IPS-20b (cell line): ENCODE results near the gene RIN3.

Experiments used
- H3K27ac ChIP-seq: one replicate; pipeline ENCODE4 v1.5.1; 2013; ENCODE audit warnings: low read length
- H3K27me3 ChIP-seq: 2 replicates; pipeline ENCODE4 v1.6.1; 2013; ENCODE audit warnings: mild to moderate bottlenecking, low read length, inconsistent platforms; ENCODE audit not compliant: insufficient read depth
- H3K36me3 ChIP-seq: 2 replicates; pipeline ENCODE4 v1.6.1; 2013; ENCODE audit warnings: low read depth, mild to moderate bottlenecking, inconsistent platforms, low read length, moderate library complexity; ENCODE audit not compliant: insufficient read depth
- H3K4me1 ChIP-seq: 2 replicates; pipeline ENCODE4 v1.6.1; 2013; ENCODE audit warnings: mild to moderate bottlenecking, control low read depth, inconsistent platforms, low read length, moderate library complexity; ENCODE audit not compliant: insufficient read depth
- H3K4me3 ChIP-seq: 2 replicates; pipeline ENCODE4 v1.5.1; 2013; ENCODE audit warnings: mild to moderate bottlenecking, low read length, inconsistent platforms
- H3K9ac ChIP-seq: 2 replicates; pipeline ENCODE4 v1.6.1; 2013; ENCODE audit warnings: low read depth, mild to moderate bottlenecking, inconsistent platforms, low read length, moderate library complexity
- H3K9me3 ChIP-seq: 2 replicates; pipeline ENCODE4 v1.6.1; 2013; ENCODE audit warnings: mild to moderate bottlenecking, low read depth, low read length, inconsistent platforms; ENCODE audit not compliant: insufficient read depth

The RIN3 gene

DNA sequence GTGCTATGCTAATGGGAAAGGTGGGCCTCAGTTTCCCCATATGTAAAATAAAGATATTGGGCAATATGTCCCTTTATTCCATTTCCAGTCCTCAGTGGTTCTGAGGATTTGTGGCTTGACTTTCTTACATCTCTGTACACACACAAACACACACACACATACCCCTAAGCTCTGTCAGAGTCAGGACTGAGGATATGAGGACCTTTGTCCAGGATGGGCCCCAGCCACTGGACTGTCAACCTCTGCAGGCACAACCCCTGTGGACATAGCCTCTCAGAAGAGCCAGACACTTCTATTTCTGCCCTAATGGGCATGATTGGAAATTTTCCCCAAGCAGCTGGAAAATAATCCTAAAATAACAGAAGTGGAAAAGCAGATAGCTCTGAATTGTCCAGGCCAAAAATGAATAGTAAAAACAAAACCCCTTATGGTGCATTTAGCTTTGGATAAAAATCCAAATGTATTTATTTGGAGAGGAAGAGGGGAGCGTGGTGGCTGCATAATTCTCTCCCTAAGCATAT, 50.2 kb downstream of the RIN3 start:
- no peaks in the 10 kb centered on the region for H3K4me1 ChIP-seq
- H3K9me3 ChIP-seq = peaks cover 5% of the 10 kb centered on the region
- no peaks in the 10 kb centered on the region for H3K36me3 ChIP-seq
- no peak overlapping the region for H3K27ac ChIP-seq
- no peak overlapping the region for H3K9ac ChIP-seq
- no peak overlapping the region for H3K4me3 ChIP-seq
- H3K27me3 ChIP-seq = no peaks in the 10 kb centered on the region

DNA sequence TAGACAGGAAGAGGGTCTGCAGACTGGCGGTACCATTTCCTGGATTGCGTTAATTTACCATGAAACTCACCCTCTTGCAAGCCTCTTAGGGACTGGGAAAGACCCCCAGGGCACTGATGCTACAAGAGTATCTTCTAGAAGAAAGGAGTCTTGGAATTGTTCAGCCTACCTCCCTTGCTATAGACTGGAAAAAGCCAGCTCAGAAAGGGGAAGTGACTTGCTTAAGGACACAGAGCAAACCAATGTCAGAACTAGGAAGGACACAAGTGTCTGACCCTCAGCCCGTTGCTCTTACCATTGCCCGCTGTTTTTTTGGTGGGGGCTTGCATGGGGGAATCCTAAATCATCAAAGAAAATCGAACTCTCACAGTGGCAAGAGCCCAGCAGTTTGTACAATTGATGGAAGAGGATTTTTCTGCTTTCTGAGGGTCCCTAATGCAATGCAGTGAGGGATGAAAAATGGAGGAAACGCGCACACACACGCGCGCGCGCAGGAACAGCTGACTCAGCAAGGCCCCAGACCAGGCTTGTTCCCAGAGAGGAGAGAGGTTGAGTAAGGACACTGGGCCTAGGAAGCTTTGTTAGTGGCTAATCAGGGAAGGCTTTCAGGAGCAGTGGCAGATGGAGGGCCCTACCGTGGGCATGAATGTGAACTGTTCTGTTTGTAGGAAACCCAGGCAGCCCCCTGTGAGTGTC, 50.9 kb downstream of the RIN3 start:
- H3K27ac ChIP-seq = no peak overlapping the region
- no peak overlapping the region for H3K4me3 ChIP-seq
- no peak overlapping the region for H3K9ac ChIP-seq
- H3K9me3 ChIP-seq = peaks cover 5% of the 10 kb centered on the region
- no peaks in the 10 kb centered on the region for H3K36me3 ChIP-seq
- H3K4me1 ChIP-seq = no peaks in the 10 kb centered on the region
- H3K27me3 ChIP-seq = no peaks in the 10 kb centered on the region

DNA sequence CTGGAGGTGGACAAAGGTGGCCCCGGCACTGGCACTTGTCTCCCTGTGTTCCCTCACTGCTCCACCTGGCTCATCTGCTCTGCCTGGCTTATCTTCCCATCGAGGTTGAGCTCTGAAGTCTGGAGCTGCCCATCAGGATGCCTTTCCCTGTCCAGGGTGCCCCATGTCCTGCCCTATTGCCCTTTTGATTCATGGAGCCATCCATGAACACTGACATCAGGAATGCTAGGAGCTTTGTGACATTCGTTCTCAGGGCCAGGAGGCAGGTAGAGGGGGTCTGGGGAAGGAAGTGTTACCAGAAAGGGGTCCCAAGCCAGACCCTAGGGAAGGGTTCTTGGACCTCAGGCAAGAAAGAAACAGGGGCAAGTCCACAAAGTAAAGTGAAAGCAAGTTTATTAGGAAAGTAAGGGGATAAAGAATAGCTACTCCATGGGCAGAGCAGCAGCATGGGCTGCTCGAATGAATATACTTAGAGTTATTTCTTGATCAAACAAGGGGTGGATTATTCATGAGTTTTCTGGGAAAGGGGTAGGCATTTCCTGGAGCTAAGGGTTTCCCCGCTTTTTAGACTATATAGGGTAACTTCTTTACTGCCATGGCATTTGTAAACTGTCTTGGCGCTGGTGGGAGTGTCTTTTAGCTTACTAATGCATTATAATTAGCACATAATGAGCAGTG, 51.6 kb downstream of the RIN3 start:
- H3K4me3 ChIP-seq = no peak overlapping the region
- no peak overlapping the region for H3K27ac ChIP-seq
- H3K36me3 ChIP-seq = no peaks in the 10 kb centered on the region
- H3K27me3 ChIP-seq = no peaks in the 10 kb centered on the region
- H3K9me3 ChIP-seq = peaks cover 5% of the 10 kb centered on the region
- no peaks in the 10 kb centered on the region for H3K4me1 ChIP-seq
- H3K9ac ChIP-seq = no peak overlapping the region

DNA sequence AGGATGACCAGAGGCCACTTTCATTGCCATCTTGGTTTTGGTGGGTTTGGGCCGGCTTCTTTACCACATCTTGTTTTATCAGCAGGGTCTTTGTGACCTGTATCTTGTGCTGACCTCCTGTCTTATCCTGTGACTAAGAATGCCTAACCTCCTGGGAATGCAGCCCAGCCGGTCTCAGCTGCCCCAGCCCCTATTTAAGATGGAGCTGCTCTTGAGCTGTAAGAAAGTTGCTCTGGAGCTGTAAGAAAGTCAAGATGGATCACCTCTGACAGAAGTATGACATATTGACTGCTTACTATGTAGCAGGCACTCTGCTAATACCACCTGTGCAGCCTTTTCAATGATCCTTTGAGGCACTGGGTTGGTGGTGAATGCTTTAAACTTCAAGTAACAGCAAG, 52.1 kb downstream of the RIN3 start:
- Histone ChIP-seq H3K36me3 (no peaks in the 10 kb centered on the region), H3K27me3 (no peaks in the 10 kb centered on the region), H3K4me3 (no peak overlapping the region), H3K4me1 (no peaks in the 10 kb centered on the region), H3K9ac (no peak overlapping the region), H3K27ac (no peak overlapping the region), H3K9me3 (peaks cover 5% of the 10 kb centered on the region)

DNA sequence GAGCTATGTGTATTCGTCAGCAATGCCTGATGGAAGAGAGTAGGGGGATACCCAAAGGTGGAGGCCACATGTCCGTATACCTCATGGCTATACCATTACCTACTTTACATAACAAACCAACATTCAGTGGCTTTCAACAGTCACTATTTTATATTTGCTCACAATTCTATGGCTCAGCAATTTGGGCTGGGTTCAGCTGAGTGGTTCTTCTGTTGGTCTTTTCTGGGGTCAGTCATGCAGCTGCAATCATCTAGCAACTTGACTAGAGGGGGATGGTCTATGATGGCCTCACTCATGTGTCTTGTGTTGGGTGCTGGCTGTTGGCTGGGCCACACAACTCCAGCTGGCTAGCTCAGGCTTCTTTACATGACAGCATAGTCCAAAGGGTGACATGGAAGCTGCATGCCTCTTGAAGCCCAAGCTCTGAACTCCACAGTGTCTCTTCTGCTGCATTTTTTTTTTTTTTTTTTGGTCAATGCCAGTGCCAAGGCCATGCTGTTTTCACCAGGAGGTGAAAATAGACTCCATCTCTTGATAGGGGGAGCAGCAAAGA, 53.7 kb downstream of the RIN3 start:
- no peak overlapping the region for H3K27ac ChIP-seq
- no peak overlapping the region for H3K9ac ChIP-seq
- H3K9me3 ChIP-seq = peaks cover 5% of the 10 kb centered on the region

DNA sequence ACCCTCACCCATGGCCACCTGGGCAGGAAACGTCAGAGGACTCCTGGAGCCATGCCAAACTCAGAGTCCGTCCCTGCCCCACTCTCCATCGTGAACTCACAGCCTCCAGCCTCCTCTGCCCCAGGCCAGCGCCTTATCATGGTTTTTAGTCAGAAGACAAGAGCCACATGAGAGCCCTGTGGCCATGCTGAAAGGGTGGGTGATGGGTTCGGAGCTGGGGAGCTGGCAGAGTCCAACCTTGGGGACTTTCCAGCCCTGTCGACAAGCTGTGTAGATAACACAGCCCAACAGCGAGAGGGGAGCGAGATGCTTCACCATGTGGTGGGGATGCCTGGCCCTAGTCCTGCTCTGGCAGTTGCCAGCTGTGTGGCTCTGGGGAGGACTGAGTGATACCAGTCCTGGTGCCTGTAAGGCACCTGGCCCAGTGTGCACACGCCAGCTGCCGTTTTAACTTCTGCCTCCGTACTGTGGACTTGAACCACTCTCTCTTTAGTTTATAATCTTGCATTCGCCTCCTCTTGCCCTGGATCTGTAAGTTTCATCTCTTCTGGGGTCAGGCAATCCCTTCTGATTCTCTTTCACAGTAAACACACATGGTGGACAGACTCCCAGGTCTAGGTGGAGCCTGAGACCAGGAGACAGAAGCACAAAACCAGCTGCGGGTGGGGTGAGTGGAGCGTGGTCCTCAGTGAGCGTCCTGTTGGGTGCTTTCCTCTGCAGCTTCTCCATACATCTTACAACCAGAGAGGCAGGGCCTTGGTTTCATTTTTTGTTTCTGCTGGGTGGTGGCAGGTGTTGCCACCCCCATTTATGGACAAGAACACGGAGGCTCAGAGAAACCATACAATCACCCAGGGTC, 55.3 kb downstream of the RIN3 start:
- Histone ChIP-seq H3K9ac (no peak overlapping the region), H3K9me3 (peaks cover 5% of the 10 kb centered on the region), H3K27ac (no peak overlapping the region), H3K36me3 (no peaks in the 10 kb centered on the region), H3K4me3 (no peak overlapping the region), H3K4me1 (peaks cover 4% of the 10 kb centered on the region), H3K27me3 (no peaks in the 10 kb centered on the region)

More for the DNA sequence above, 53.7 kb downstream of the RIN3 start:
- no peaks in the 10 kb centered on the region for H3K27me3 ChIP-seq
- H3K36me3 ChIP-seq = no peaks in the 10 kb centered on the region
- no peak overlapping the region for H3K4me3 ChIP-seq
- H3K4me1 ChIP-seq = no peaks in the 10 kb centered on the region

DNA sequence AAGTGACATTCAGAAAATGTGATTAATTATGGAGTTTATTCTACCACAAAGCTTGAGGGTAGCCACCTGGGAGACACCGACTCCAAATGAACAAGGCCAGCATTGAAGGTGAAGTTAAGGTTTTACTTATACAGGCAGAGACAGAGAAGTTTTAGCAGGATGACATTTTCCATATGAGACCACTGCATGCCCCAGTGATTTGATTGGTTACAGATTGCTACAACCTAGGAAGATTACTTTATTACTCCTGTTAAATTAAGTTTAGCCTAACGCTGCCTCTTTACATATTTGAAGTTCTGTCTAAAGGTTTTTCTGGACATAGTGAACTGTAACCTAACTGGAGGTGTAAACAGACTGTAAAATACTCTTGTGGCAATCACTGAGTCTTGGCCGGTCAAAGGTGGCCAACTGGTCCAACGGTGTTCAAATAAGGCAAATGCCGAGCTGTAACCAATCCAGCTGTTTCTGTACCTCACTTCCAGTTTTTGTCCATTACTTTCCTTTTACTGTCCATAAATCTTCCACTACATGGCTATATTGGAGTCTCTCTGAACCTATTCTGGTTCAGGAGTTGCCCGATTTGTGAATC, 57.2 kb downstream of the RIN3 start:
- Histone ChIP-seq H3K9ac (no peak overlapping the region), H3K4me3 (no peak overlapping the region)

DNA sequence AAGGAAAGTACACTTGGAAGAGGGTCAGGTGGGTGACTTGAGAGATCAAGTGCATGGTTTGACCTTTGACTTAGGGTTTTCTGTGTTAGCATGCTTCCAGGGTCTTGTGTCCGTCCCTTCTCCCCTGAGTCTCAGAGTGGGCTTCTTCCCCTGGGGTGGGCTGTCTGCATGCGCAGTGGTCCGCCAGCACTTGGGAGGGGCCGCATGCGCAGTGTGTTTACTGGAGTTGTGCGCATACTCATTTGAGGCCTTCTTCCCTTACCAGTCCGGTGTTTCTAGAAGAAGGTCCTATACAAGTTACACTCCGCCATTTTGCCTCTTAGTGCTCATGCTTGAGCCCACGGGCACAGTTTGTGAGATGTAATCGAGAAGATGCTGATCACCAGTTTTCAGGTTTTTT, 58.5 kb downstream of the RIN3 start:
- Histone ChIP-seq H3K9ac (no peak overlapping the region), H3K9me3 (peaks cover 5% of the 10 kb centered on the region), H3K4me1 (peaks cover 11% of the 10 kb centered on the region), H3K27ac (no peak overlapping the region), H3K27me3 (no peaks in the 10 kb centered on the region), H3K36me3 (no peaks in the 10 kb centered on the region), H3K4me3 (no peak overlapping the region)

More for the DNA sequence above, 57.2 kb downstream of the RIN3 start:
- peaks cover 11% of the 10 kb centered on the region for H3K4me1 ChIP-seq
- peaks cover 5% of the 10 kb centered on the region for H3K9me3 ChIP-seq
- no peak overlapping the region for H3K27ac ChIP-seq
- H3K36me3 ChIP-seq = no peaks in the 10 kb centered on the region
- H3K27me3 ChIP-seq = no peaks in the 10 kb centered on the region

DNA sequence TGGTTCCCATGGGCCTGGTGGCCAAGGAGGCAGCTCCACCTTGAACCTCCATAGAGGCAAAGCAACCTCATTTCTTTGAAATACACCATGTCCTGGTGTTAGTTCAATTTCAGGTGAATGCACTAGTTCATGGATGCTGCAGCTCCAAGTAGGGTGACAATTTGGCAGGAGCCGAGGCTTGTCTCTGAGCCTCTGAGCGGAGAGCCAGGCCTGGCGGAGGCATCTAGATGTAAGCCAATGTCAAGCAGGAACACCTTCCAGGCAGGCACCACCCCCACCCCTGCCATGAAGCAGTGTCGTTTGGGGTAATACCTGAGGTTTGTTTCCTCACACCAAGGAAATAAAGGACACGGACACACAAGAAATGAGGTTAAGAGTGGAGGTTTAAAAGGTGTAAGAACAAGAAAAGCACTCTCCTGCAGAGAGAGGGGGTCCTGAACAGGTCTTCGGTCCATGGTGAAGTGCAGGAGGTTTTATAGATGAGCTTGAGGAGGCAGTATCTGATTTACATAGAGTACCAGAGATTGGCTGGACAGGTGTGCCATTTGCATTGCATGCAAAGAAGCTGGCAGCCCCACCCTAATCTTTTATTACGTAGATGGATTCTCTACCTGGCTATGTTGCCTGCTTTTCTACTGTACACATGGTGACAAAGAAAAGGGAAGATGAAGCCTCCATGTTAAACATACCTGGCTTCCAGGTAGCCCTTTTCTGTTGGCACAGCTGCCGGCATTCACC, 60.3 kb downstream of the RIN3 start:
- H3K27ac ChIP-seq = no peak overlapping the region
- peak overlapping the region; percentile 15; the same call in 1 of the 2 replicates for H3K9ac ChIP-seq
- H3K9me3 ChIP-seq = no peaks in the 10 kb centered on the region
- peaks cover 11% of the 10 kb centered on the region for H3K4me1 ChIP-seq
- H3K27me3 ChIP-seq = no peaks in the 10 kb centered on the region
- H3K36me3 ChIP-seq = no peaks in the 10 kb centered on the region
- H3K4me3 ChIP-seq = no peak overlapping the region

DNA sequence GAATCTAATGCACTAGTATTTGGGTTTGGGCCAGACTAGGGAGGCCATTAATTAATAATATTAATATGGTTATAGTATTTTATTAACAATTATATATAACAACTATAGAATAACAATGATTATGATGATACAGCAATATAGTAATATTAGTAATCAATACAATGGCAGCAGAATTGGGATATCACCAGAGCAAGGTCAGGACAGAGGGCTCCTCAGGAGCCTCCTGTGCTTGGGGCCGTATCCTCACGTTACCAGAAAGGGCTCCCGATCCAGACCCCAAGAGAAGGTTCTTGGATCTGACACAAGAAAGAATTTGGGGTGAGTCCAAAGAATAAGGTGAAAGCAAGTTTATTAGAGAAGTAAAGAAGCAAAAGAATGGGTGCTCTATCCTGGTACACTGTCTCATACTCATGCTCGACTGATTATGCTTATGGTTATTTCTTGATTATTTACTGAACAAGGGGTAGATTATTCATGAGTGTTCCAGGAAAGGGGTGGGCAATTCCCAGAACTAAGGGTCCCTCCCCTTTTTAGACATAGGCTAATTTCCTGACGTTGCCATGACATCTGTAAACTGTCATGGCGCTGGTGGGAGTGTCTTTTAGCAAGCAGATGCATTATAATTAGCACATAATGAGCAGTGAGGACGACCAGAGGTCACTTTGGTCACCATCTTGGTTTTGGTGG, 61.6 kb downstream of the RIN3 start:
- Histone ChIP-seq H3K36me3 (no peaks in the 10 kb centered on the region), H3K9ac (no peak overlapping the region), H3K27ac (no peak overlapping the region), H3K4me3 (no peak overlapping the region), H3K4me1 (peaks cover 11% of the 10 kb centered on the region), H3K9me3 (no peaks in the 10 kb centered on the region), H3K27me3 (no peaks in the 10 kb centered on the region)
